NB4 (cell line): ENCODE results near the gene RPS26.

Experiments used
- DNase-seq: peaks from one replicate; pipeline ENCODE4 v3.0.0; 2010; ENCODE audit warnings: low read depth
- H3K4me3 ChIP-seq: one replicate; pipeline ENCODE4 v1.5.1; 2011; ENCODE audit warnings: mild to moderate bottlenecking, low read depth, low read length, moderate library complexity
- CTCF ChIP-seq: IDR thresholded peaks from one replicate; pipeline ENCODE4 v1.5.1; 2012; ENCODE audit warnings: low read depth, low read length
- MYC ChIP-seq: IDR thresholded peaks from 2 replicates; pipeline ENCODE4 v1.6.1; 2011; ENCODE audit warnings: low read depth, low read length
- POLR2A ChIP-seq: IDR thresholded peaks from 2 replicates; pipeline ENCODE4 v1.6.1; 2011; ENCODE audit warnings: mild to moderate bottlenecking; ENCODE audit not compliant: insufficient read length; ENCODE audit errors: extremely low read depth
- TF ChIP-seq, protein P1 (sequence below): IDR thresholded peaks from 2 replicates; pipeline ENCODE4 v1.6.1; 2011; ENCODE audit warnings: low read depth, low read length

RPS26 gene

DNA sequence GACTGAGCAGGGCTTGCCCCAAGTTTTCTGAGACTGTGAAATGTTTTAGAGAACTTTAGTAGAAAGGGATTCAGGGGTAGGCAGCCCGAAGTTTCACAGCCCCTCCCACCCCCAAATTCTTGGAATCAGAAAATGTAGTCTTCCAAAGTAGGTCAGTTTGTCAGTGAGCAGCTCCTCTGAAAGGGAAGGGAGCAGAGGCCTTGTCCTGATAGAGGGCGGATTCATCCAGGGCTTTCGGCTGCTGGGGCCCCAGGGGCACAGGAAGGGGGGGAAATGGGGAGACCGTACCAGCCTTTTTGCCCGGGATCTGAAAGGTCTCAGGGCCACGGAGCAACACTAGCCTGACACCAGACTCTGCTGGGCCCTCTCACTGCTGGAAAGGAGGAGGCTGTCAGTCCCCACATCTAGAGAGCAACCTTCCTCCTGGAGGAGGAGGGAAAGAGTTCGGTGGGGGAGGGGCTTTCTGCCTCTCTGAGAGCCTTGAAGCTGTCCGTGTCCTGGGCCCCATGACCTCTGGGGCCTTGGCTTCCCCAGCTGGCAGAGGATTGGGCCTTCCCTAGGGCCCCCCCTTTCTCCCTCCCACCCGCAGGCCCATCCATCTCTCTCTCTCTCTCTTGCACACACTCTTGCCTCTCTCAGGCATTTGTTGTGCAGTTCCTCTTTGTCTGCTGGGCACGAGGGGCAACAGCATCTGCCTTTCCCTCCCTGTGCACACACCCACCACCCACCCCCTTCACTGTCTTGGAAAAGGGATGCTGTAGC, 21.1 kb upstream of the RPS26 start, which contains the start of gene IKZF4:
Gene IKZF4 (plus strand): TSS at position 621 of the 762 bp plus-strand sequence. CDS start 451 bp downstream, outside the sequence.
- peak; percentile 45 for DNase-seq
- TF ChIP-seq, protein P1, sequence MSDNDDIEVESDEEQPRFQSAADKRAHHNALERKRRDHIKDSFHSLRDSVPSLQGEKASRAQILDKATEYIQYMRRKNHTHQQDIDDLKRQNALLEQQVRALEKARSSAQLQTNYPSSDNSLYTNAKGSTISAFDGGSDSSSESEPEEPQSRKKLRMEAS: no peak
- TF ChIP-seq MYC: no peak
- TF ChIP-seq POLR2A: no peak
- TF ChIP-seq CTCF: no peak
- H3K4me3 ChIP-seq: no peak within 1 kb of the TSS

GRCh38 chr12:56021889-56022497, 19.7 kb upstream of the RPS26 start:
- DNase-seq: no peak
- H3K4me3 ChIP-seq: no peak overlapping the region
- no peak for TF ChIP-seq POLR2A
- TF ChIP-seq CTCF: no peak
- TF ChIP-seq, protein P1: no peak

GRCh38 chr12:56028511-56029165, 13.1 kb upstream of the RPS26 start:
- DNase-seq: no peak
- TF ChIP-seq, protein P1: no peak
- no peak for TF ChIP-seq POLR2A
- no peak for TF ChIP-seq MYC
- TF ChIP-seq CTCF: no peak

DNA sequence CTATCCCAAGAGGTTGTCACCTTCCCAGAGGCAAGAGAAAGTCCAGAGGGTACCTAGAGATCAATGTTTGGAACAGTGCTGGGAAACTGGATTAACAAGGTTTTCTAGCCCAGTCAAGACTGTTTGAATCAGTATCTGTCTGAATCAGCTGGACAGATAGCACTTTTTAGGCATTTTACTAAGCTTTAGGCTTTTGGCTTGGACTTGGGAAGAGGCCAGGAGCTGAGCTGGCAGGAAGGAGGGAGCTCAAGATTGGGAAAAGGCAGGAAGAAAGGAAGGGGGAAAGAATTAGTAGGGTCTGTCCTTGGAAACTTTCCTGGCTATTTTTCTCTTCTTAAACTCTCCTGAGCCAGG, 12.6 kb upstream of the RPS26 start:
- no peak for TF ChIP-seq POLR2A
- no peak for TF ChIP-seq CTCF
- TF ChIP-seq, protein P1: no peak
- no peak for TF ChIP-seq MYC
- no peak for DNase-seq

More at GRCh38 chr12:56028511-56029165, 13.1 kb upstream of the RPS26 start:
- no peak overlapping the region for H3K4me3 ChIP-seq

GRCh38 chr12:56029666-56030293, 11.9 kb upstream of the RPS26 start:
- TF ChIP-seq CTCF (peak; percentile 97), POLR2A (no peak)
- H3K4me3 ChIP-seq: no peak overlapping the region
- peak; percentile 73 for DNase-seq

More for the DNA sequence above, 12.6 kb upstream of the RPS26 start:
- no peak overlapping the region for H3K4me3 ChIP-seq
